CD4-positive, alpha-beta memory T cell (primary cell): Measurements from ENCODE around the gene MED26. TPM values are rescaled to one million over a fixed set of nuclear protein-coding genes. Genes with fewer than 3 reads are reported as not detected.
"Not testable (repeated sequence)": the region's sequence is repeated elsewhere in the genome, so short reads cannot be mapped to it uniquely, and the experiment has no call there.

Experiments used
- CTCF ChIA-PET: fragments of 350-600 bp; sonication (Branson Sonifier 250); formaldehyde crosslinking; loops from one replicate; lab custom pipeline; 2021; ENCODE audit warnings: inconsistent platforms; ENCODE audit not compliant: partially characterized antibody; lab: Charles Lee
- POLR2A ChIA-PET: fragments of 350-600 bp; sonication (Branson Sonifier 250); formaldehyde crosslinking; loops from one replicate; lab custom pipeline; 2021; ENCODE audit not compliant: partially characterized antibody; lab: Charles Lee
- DNase-seq, 5 donors: peaks; one replicate each; pipeline versions ENCODE4 v3.0.0 to v3.0.0-alpha.2; 2020 to 2022; ENCODE audit warnings: mixed read lengths in 1 of 5
- H3K27ac ChIP-seq: one replicate; pipeline ENCODE4 v1.7.0; 2013; ENCODE audit warnings: low read depth, low read length
- H3K27me3 ChIP-seq: 2 replicates; pipeline ENCODE4 v1.7.0; 2013; ENCODE audit warnings: mild to moderate bottlenecking, low read length, moderate library complexity; ENCODE audit not compliant: insufficient read depth
- H3K36me3 ChIP-seq: 2 replicates; pipeline ENCODE4 v1.7.0; 2013; ENCODE audit warnings: mild to moderate bottlenecking, low read length, moderate library complexity; ENCODE audit not compliant: insufficient read depth
- H3K4me1 ChIP-seq: 2 replicates; pipeline ENCODE4 v1.7.0; 2013; ENCODE audit warnings: mild to moderate bottlenecking, low read length, moderate library complexity; ENCODE audit not compliant: insufficient read depth
- H3K4me3 ChIP-seq, 2 donors: one replicate each; pipeline ENCODE4 v1.7.0; 2013; ENCODE audit warnings: low read length in 2 of 2, mild to moderate bottlenecking in 1 of 2
- H3K9me3 ChIP-seq, 2 donors: one replicate each; pipeline ENCODE4 v1.7.0; 2013; ENCODE audit warnings: low read length in 2 of 2, control low read depth in 1 of 2; ENCODE audit not compliant: control insufficient read depth in 1 of 2
- H3K27ac Mint-ChIP-seq, 7 donors: one replicate each; pipeline ENCODE4 v1.8.0; 2020 to 2021; ENCODE audit warnings: mixed read lengths in 7 of 7, mild to moderate bottlenecking in 6 of 7, inconsistent platforms in 3 of 7, moderate library complexity in 3 of 7
- H3K27me3 Mint-ChIP-seq, 2 donors: one replicate each; pipeline ENCODE4 v1.8.0; 2020 to 2021; ENCODE audit warnings: mixed read lengths in 2 of 2
- H3K36me3 Mint-ChIP-seq, 2 donors: one replicate each; pipeline ENCODE4 v1.8.0; 2020 to 2021; ENCODE audit warnings: mixed read lengths in 2 of 2, inconsistent platforms in 1 of 2, mild to moderate bottlenecking in 1 of 2
- H3K4me1 Mint-ChIP-seq, 4 donors: one replicate each; pipeline ENCODE4 v1.8.0; 2020 to 2021; ENCODE audit warnings: mixed read lengths in 4 of 4, mild to moderate bottlenecking in 1 of 4
- H3K4me3 Mint-ChIP-seq, 8 donors: one replicate each; pipeline ENCODE4 v1.8.0; 2020 to 2021; ENCODE audit warnings: mixed read lengths in 8 of 8, mild to moderate bottlenecking in 7 of 8, moderate library complexity in 6 of 8, inconsistent platforms in 3 of 8
- H3K9me3 Mint-ChIP-seq, 8 donors: one replicate each; pipeline ENCODE4 v1.8.0; 2020 to 2021; ENCODE audit warnings: mixed read lengths in 8 of 8, mild to moderate bottlenecking in 5 of 8, inconsistent platforms in 3 of 8, moderate library complexity in 1 of 8
- intact Hi-C: fragments of 100-400 bp; cut with micrococcal nuclease; formaldehyde crosslinking; loops from one replicate; pipeline ENCODE4 v1.15.1; 2023
- polyA plus RNA-seq, 2 donors: library from polyadenylated mRNA; unstranded; fragments of 300-500 nt; fragmentation: Illumina TruSeq; gene quantifications; one replicate each; pipeline ENCODE4 v1.2.3, GENCODE V29; 2021
- total RNA-seq, 2 experiments: library from RNA; stranded (reverse); gene quantifications; one replicate each; pipeline ENCODE4 v1.2.3, GENCODE V29; 2021

Gene MED26, protein sequence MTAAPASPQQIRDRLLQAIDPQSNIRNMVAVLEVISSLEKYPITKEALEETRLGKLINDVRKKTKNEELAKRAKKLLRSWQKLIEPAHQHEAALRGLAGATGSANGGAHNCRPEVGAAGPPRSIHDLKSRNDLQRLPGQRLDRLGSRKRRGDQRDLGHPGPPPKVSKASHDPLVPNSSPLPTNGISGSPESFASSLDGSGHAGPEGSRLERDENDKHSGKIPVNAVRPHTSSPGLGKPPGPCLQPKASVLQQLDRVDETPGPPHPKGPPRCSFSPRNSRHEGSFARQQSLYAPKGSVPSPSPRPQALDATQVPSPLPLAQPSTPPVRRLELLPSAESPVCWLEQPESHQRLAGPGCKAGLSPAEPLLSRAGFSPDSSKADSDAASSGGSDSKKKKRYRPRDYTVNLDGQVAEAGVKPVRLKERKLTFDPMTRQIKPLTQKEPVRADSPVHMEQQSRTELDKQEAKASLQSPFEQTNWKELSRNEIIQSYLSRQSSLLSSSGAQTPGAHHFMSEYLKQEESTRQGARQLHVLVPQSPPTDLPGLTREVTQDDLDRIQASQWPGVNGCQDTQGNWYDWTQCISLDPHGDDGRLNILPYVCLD
- total RNA-seq (10 to 100 TPM; 17.8 to 18.6 TPM), polyA plus RNA-seq (1 to 10 TPM; 3.3 to 4.6 TPM)

DNA sequence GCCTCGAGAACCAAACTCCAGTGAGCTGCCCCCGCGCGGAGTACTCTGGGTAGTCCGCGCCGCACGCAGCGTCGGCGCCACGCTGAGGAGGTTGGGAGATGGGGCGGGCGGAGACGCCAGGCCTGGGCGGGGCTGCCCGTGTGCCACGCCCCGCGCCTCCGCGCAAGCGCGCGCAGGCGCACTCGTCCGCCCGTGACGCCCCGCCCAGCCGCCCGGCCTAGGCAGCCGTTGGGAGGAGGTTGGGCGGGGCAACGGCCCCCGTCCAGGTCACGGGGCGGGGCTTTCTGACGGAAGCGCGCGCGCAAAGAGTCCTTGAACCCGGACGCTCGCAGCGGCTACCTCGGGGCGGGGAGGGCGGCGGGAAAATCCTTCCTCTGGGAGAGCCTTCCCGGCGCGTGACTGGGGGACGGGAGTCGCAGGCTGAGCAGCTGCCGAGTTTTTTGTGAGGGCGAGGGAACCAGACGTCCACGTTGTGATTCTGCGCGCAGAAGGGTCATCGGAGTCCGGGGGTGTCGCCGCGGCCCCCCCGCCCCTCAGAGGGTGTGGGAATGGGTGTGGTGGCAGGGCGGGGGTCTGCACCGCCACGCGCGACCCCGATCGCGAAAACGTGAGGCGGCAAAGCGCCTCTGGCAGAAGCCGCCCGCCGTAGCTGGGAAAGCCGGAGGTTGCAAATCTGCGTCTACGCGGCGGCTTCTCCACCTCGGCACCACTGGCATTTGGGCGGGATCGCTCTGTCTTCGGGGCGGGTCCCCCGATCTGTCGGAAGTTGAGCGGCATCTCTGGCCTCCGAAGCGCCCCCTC lies at the start of gene MED26:
Gene MED26 (minus strand): TSS at position 22 of the 801 bp plus-strand sequence. CDS start 261 bp downstream, outside the sequence.
- POLR2A ChIA-PET: interaction anchor here (0.6 to 4.7 kb wide), 21 partner anchors 10 to 421 kb away, joined by 3 to 69 read pairs (median 5); partner anchors contain the start of genes C19orf44, CALR3, CHERP and SLC35E1
- H3K36me3 Mint-ChIP-seq: peaks cover 18 to 56% of the 10 kb centered on the region in 2 donors
- peaks cover 42% of the 10 kb centered on the region for H3K4me1 ChIP-seq
- H3K27ac Mint-ChIP-seq: peak within 1 kb of the TSS; percentile 93 to 99 (median 98)
- H3K36me3 ChIP-seq: peaks cover 4% of the 10 kb centered on the region
- no peaks in the 10 kb centered on the region for H3K9me3 ChIP-seq
- peak; percentile 92 to 94 (median 92) for DNase-seq
- peak within 1 kb of the TSS; percentile 95 to 99 (median 98) for H3K4me3 Mint-ChIP-seq
- peak within 1 kb of the TSS; percentile 91 for H3K27ac ChIP-seq
- no peaks in the 10 kb centered on the region for H3K27me3 Mint-ChIP-seq
- no peaks in the 10 kb centered on the region for H3K9me3 Mint-ChIP-seq
- H3K4me3 ChIP-seq: peak within 1 kb of the TSS; percentile 71 to 90
- intact Hi-C loops: loop anchor here (1.0 to 2.0 kb wide), 7 partner anchors 32 to 157 kb away; partner anchors contain the start of genes C19orf44, CALR3, CHERP and EPS15L1
- CTCF ChIA-PET: interaction anchor here (0.6 to 0.8 kb wide), 2 partner anchors 44 to 132 kb away, joined by 3 to 4 read pairs; partner anchors contain the start of genes C19orf44 and CALR3
- peaks cover 26 to 51% (median 41%) of the 10 kb centered on the region in 4 donors for H3K4me1 Mint-ChIP-seq
- no peaks in the 10 kb centered on the region for H3K27me3 ChIP-seq

DNA sequence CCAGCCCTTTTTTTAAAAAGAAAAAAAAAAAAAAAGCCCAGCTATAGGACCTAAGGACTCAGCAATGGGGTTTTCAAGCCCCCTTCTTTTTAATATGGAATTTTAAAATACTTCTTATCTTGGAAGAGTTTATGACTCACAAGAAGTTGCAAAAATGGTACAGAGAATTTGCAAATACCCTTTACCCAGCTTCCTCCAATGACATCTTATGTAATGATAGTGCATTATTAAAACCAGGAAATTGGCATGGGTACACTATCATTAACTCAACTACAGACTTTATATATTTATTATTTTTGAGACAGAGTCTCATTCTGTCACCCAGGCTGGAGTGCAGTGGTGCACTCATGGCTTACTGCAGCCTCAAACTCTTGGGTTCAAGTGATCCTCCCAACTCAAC lies 49.1 kb upstream of the MED26 start:
- Mint-ChIP-seq H3K4me1 (no peaks in the 10 kb centered on the region), H3K36me3 (peaks cover 2 to 4% of the 10 kb centered on the region in 2 donors), H3K27me3 (peaks cover 0 to 2% of the 10 kb centered on the region in 2 donors), H3K27ac (no peak overlapping the region), H3K4me3 (no peak overlapping the region), H3K9me3 (peaks cover 0 to 16% (median 10%) of the 10 kb centered on the region in 8 donors)
- no peaks in the 10 kb centered on the region for H3K36me3 ChIP-seq
- H3K27me3 ChIP-seq: no peaks in the 10 kb centered on the region
- no peaks in the 10 kb centered on the region for H3K4me1 ChIP-seq
- DNase-seq: no peak
- H3K4me3 ChIP-seq: no peak overlapping the region
- H3K27ac ChIP-seq: no peak overlapping the region
- ChIA-PET POLR2A (no interaction called here), CTCF (no interaction called here)
- H3K9me3 ChIP-seq: no peaks in the 10 kb centered on the region
- intact Hi-C loops: no loop called here

DNA sequence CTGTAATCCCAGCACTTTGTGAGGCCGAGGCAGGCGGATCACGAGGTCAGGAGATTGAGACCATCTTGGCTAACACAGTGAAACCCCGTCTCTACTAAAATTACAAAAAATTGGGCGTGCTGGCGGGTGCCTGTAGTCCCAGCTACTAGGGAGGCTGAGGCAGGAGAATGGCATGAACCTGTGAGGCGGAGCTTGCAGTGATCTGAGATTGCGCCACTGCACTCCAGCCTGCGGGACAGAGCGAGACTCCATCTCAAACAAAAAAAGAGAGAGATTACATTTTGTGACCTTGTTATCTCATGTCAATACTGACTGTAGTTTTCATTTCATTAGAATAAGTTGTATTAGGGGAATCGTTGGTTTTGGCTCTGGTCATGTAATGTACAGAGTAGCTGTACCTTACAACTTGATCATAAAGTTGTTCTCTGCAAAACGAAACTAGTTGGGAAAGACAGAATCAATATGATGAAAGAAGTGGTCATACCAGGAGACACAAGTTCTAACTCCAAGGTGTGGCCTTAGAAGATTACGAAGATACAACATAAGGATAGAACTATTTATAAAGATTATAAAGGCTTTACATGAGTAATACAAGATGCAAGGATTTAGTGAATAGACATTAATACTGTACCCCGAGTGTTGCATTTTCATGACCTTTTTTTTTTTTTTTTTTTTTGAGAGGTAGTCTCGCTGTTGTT lies 48.2 kb upstream of the MED26 start:
- H3K9me3 ChIP-seq: no peaks in the 10 kb centered on the region
- no peaks in the 10 kb centered on the region for H3K4me1 ChIP-seq
- H3K27me3 Mint-ChIP-seq: peaks cover 0 to 3% of the 10 kb centered on the region in 2 donors
- H3K36me3 ChIP-seq: no peaks in the 10 kb centered on the region
- no peak for DNase-seq
- no peak overlapping the region for H3K4me3 Mint-ChIP-seq
- CTCF ChIA-PET: no interaction called here
- H3K27ac ChIP-seq: no peak overlapping the region
- intact Hi-C loops: no loop called here
- peaks cover 0 to 10% (median 4%) of the 10 kb centered on the region in 8 donors for H3K9me3 Mint-ChIP-seq
- POLR2A ChIA-PET: no interaction called here
- H3K4me1 Mint-ChIP-seq: no peaks in the 10 kb centered on the region
- H3K27me3 ChIP-seq: no peaks in the 10 kb centered on the region
- H3K36me3 Mint-ChIP-seq: peaks cover under 1 to 2% of the 10 kb centered on the region in 2 donors
- no peak overlapping the region for H3K4me3 ChIP-seq
- H3K27ac Mint-ChIP-seq: no peak overlapping the region

DNA sequence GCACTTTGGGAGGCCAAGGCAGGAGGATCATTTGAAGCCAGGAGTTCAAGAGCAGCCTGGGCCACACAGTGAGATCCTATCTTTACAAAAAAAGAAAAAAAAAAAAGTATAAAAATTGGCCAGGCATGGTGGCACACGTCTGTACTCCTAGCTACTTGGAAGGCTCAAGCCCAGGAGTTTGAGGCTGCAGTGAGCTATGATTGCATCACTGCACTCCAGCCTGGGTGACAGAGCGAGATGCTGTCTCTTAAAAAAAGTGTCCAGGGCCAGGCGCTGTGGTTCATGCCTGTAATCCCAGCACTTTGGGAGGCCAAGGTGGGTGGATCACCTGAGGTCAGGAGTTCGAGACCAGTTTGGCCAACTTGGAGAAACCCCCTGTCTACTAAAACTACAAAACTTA lies 45.8 kb upstream of the MED26 start:
- H3K27ac Mint-ChIP-seq, H3K27ac ChIP-seq, H3K9me3 Mint-ChIP-seq, H3K9me3 ChIP-seq, DNase-seq, H3K4me1 ChIP-seq, intact Hi-C loops, H3K27me3 Mint-ChIP-seq, CTCF ChIA-PET, H3K36me3 ChIP-seq, H3K4me3 ChIP-seq, H3K36me3 Mint-ChIP-seq, H3K4me1 Mint-ChIP-seq, POLR2A ChIA-PET, H3K27me3 ChIP-seq, H3K4me3 Mint-ChIP-seq: not testable (repeated sequence)

DNA sequence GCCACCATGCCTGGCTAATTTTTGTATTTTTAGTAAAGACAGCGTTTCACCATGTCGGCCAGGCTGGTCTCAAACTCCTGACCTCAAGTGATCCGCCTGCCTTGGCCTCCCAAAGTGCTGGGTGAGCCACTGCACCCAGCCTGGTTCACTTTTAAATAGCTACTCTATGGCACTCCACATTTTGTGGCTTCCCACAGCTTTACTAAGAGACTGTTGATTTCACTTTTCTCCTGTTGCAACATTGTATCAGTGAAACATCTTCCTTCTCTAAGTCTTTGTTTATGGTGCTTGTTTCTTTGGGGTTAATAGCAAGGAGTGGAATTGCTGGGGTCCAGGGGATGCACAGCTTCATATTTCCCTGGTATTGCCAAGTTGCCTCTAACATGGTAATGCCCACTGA lies 45.2 kb upstream of the MED26 start:
- POLR2A ChIA-PET: no interaction called here
- H3K27ac ChIP-seq: no peak overlapping the region
- peak overlapping the region in 1 of 7 donors; percentile 35 for H3K27ac Mint-ChIP-seq
- peaks cover 0 to 2% of the 10 kb centered on the region in 2 donors for H3K27me3 Mint-ChIP-seq
- CTCF ChIA-PET: no interaction called here
- no peaks in the 10 kb centered on the region for H3K4me1 ChIP-seq
- no peaks in the 10 kb centered on the region for H3K36me3 ChIP-seq
- no peaks in the 10 kb centered on the region for H3K9me3 ChIP-seq
- no peaks in the 10 kb centered on the region for H3K9me3 Mint-ChIP-seq
- no peak overlapping the region for H3K4me3 ChIP-seq
- DNase-seq: no peak
- H3K36me3 Mint-ChIP-seq: no peaks in the 10 kb centered on the region
- no peak overlapping the region for H3K4me3 Mint-ChIP-seq
- H3K27me3 ChIP-seq: no peaks in the 10 kb centered on the region
- H3K4me1 Mint-ChIP-seq: no peaks in the 10 kb centered on the region
- intact Hi-C loops: no loop called here

DNA sequence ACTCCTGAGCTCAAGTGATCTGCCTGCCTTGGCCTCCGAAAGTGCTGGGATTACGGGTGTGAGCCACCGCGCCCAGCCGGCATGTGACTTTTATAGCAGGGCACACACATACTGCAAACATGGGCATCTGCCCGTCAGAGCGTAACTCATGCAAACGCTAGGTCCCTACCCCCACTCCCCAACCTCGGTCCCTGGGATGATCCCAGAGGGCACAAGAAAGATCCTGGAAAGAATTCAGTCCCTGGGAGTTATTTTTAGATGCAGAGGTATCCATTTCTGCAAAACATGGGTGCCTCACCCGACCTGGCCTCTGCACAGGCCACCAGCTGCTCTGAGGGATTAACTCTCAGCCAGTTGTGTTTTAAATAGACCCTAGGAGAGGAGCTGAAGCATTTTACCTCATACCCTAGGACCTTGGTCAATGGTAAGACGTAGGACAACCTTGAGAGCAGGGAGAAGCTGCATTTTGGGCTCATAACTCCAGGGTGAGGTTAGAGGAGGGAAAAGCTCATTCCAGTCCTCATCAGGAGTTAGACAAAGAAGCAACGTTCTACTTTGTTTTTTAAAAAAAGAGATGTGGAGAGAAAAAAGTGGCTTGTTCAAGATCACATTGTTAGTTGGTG lies 43.8 kb upstream of the MED26 start:
- no peaks in the 10 kb centered on the region for H3K9me3 Mint-ChIP-seq
- no peak for DNase-seq
- Histone ChIP-seq H3K27me3 (no peaks in the 10 kb centered on the region), H3K9me3 (no peaks in the 10 kb centered on the region), H3K36me3 (no peaks in the 10 kb centered on the region), H3K4me1 (no peaks in the 10 kb centered on the region), H3K4me3 (no peak overlapping the region), H3K27ac (no peak overlapping the region)
- H3K4me3 Mint-ChIP-seq: no peak overlapping the region
- no peaks in the 10 kb centered on the region for H3K4me1 Mint-ChIP-seq
- CTCF ChIA-PET: no interaction called here
- no peaks in the 10 kb centered on the region for H3K36me3 Mint-ChIP-seq
- POLR2A ChIA-PET: no interaction called here
- peak overlapping the region in 1 of 7 donors; percentile 74 for H3K27ac Mint-ChIP-seq
- intact Hi-C loops: no loop called here
- peaks cover 0 to 2% of the 10 kb centered on the region in 2 donors for H3K27me3 Mint-ChIP-seq
